ENCODE results near the gene AKTIP.
"Not testable (repeated sequence)": the region's sequence is repeated elsewhere in the genome, so short reads cannot be mapped to it uniquely, and the experiment has no call there.

Gene AKTIP

DNA sequence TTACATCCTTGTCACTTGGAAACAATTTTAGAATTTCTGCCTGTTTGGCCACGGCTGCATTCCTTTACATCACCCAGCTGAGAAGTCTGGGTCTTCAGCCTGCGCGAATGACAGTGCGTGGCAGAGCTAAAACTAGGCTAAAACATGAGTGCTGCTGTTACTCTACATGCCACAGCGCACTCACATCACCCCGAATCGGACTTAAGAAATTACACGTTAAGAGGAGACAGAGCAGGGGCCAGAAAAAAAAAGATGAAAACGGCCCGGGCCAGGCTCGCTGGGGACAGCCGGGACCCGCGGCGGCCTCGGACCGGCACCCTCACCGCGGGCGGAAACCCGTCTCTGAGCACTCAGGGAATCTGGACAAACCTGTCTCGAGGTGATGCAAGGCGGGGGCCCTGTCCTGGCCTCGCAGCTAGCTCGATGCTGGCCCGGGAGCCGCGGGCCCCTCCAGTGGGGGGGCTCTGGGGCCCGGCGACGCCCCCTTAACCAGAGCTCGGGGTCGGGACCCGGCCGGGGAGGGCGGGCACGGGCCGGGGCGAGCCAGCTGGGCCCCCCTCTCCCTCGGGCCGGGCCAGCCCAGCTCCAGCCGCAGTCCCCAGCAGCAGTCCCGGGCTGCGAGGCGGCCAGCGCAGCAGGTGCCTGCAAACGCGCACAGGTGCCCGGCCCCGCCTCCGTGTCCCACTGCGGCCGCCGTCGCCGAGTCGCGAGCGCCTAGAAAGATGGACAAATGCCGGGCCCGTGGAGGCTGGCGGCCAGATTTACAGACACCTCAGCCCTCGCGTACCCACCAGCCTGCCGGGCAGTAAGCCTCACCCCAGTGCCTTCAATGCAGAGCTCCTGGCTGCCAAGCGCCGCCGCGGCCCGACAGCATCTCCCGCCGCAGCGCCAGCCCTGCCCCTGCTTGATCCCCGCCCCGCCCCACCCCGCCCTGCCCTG, at the start of gene AKTIP:
Gene AKTIP (minus strand): TSS at position 879 of the 939 bp plus-strand sequence. CDS start 2,950 bp downstream, outside the sequence.
- peak; percentile 33 for DNase-seq

- peak; percentile 74 for DNase-seq
Measured at GRCh38 chr16:53549970-53550690, 47.1 kb upstream of the AKTIP start.

GRCh38 chr16:53546988-53547391, 44.0 kb upstream of the AKTIP start:
- no peak for DNase-seq

- peak; percentile 65 for DNase-seq
Measured at GRCh38 chr16:53545433-53545832, 42.4 kb upstream of the AKTIP start.

GRCh38 chr16:53542283-53542682, 39.3 kb upstream of the AKTIP start:
- no peak for DNase-seq

- no peak for DNase-seq
Measured at GRCh38 chr16:53541326-53541725, 38.3 kb upstream of the AKTIP start.

DNA sequence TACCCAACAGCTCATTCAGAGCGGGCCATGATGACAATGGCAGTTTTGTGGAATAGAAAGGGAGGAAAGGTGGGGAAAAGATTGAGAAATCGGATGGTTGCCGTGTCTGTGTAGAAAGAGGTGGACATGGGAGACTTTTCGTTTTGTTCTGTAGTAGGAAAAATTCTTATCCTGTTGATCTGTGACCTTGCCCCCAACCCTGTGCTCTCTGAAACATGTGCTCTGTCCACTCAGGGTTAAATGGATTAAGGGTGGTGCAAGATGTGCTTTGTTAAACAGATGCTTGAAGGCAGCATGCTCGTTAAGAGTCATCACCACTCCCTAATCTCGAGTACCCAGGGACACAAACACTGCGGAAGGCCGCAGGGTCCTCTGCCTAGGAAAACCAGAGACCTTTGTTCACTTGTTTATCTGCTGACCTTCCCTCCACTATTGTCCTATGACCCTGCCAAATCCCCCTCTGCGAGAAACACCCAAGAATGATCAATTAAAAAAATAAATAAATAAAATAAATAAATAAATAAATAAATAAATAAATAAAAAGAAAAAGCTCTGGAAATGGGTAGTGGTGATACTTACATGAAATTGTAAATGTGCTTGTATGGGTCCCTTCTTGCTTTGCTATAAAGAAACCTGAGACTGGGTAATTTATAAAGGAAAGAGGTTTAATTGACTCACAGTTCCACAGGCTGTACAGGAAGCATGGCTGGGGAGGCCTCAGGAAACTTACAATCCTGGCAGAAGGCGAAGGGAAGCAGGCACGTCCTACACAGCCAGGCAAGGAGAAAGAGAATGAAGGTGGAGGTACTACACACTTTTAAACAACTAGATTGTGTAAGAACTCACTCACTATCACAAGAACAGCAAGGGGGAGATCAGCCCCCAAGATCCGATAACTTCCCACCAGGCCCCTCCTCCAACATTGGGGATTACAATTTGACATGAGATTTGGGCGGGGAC, 37.0 kb upstream of the AKTIP start:
- DNase-seq: not testable (repeated sequence)

- not testable (repeated sequence) for DNase-seq
Measured at GRCh38 chr16:53539346-53539745, 36.3 kb upstream of the AKTIP start.

- peak; percentile 24 for DNase-seq
Measured at GRCh38 chr16:53537626-53538025, 34.6 kb upstream of the AKTIP start.

- DNase-seq: no peak
Measured at GRCh38 chr16:53534206-53534605, 31.2 kb upstream of the AKTIP start.

DNA sequence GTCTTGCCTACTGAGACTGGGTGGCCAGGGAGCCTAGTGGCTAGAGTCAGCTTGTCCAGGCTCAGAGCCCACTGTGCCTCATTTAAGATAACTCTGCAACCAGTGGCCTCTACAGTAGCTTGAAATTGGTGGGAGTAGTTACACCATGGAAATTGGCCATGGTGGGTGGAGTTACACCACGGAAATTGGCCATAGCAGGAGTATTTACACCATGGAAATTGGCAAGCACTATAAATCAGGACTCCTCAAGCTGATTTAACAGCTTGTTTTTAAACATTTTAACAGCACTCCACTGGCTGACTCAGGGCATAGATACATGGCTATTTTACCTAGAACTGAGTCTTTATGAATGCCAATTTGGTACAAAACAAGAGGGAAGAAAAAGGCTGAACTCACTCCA, 27.7 kb upstream of the AKTIP start:
- no peak for DNase-seq

GRCh38 chr16:53530046-53530445, 27.0 kb upstream of the AKTIP start:
- no peak for DNase-seq

DNA sequence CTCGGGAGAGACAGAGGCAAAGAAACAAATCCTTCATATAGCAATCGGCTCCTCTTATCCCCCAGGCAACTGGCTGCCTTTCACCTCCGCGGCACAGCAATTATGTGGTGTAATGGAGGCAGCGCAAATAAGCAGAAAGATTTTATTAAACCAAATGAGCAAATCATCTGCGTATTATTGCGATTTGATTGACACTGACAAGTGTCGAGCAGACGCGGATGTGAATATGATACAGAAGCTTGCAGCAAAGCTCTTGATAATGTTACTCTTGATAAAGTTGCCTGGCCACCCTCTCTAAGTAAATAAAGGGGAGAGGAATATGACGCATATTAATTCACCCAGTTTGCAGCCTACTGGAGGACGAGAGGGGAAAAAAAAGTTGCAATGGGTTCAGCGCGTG, 26.5 kb upstream of the AKTIP start:
- no peak for DNase-seq

GRCh38 chr16:53528797-53529196, 25.8 kb upstream of the AKTIP start:
- no peak for DNase-seq

GRCh38 chr16:53523971-53524548, 21.1 kb upstream of the AKTIP start:
- no peak for DNase-seq

DNA sequence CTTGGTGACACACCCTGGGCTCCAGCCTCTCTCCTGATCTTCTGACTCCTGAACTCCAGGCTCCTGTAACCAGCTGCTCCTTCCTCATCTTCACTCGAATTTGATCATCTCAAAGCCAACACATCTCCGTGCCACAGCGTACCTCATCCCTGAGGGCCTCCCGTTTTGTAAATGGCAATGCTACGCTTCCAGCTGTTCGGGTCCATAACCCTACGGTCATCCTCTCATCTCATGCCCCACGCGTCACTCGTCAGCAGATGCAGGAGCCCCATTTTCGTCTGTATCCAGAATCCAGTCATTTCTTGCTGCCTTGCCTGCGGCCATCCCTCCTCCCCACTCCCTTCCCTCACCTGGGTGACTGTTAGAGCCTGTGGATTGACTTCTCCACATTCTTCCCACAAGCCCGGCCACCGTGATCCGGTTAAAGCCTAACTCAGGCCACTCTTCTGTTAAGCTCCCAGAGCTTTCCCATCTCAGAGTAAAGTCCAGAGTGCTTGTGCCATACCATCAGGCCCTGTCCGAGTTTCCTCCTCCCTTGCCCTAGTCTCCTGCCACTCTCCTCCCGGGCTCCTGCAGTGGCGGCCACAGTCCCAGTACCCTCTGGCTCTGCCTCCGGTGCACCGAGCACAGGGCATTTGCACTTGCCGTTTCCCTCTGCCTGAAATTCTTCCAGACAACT, 20.3 kb upstream of the AKTIP start:
- no peak for DNase-seq

DNA sequence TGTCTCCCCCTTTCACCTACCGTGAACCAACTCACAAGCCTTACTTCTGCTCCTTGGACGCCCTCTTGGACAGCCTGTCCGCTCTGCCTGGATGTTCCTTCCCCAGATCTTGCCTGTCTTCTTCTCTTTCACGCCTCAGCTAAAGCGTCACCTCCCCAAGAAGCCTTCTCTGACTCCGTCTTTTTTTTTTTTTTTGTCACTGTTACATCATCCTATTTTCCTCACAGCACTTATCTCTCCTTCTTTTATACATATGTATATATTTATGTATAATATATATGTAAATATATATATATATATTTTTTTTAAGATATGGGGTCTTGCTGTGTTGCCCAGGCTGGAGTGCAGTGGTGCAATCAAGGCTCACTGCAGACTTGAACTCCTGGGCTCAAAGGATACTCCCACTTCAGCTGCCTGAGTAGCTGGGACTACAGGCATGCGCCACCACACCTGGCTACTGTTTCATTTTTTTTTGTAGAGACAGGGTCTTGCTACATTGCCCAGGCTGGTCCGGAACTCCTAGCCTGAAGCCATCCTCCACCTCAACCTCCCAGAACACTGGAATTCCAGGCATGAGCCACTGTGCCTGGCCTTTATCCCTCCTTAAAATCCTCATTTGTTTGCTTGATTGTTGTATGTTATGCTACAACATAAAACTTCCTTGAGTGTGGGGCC, 16.5 kb upstream of the AKTIP start:
- DNase-seq: peak; percentile 34

GRCh38 chr16:53518550-53519416, 15.8 kb upstream of the AKTIP start:
- DNase-seq: peak; percentile 89

- no peak for DNase-seq
Measured at GRCh38 chr16:53517851-53518250, 14.8 kb upstream of the AKTIP start.

DNA sequence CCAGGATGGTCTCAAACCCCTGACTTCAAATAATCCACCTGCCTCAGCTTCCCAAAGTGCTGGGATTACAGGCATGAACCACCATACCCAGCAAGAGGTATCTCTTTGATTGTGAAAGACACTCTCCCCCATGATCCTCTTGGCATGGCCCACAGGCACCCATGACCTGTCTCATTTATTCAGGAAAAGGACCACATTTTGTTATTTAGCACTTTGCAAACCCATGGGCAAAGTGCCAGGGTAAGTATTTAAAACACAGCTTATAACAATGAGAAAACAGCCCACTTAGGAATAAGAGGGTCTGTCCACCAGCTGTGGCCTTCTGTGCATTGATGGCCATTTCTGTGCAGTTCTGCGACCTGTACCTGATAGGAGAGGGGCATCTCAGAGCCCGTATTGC, 12.8 kb upstream of the AKTIP start:
- DNase-seq: no peak
